WTC11 (cell line): ENCODE measurements around the gene GABPB2. TPM values are rescaled to one million over a fixed set of nuclear protein-coding genes. Genes with fewer than 3 reads are reported as not detected.

Source experiments
- ATAC-seq: fragments of 200-7000 bp; cut with Tn5 transposase; 2 replicates; pipeline ENCODE4 v1.10.0; 2021; ENCODE audit warnings: mild to moderate bottlenecking, moderate library complexity
- CTCF ChIA-PET: fragments of 300-600 bp; sonication (Branson Sonifier 250); formaldehyde crosslinking; loops from one replicate; lab custom pipeline; 2021; ENCODE audit warnings: antibody characterized with exemption; lab: Charles Lee
- POLR2A ChIA-PET: fragments of 350-600 bp; sonication (Branson Sonifier 250); formaldehyde crosslinking; loops from one replicate; lab custom pipeline; 2021; ENCODE audit warnings: antibody characterized with exemption; lab: Charles Lee
- DNase-seq: peaks from one replicate; pipeline ENCODE4 v3.0.0; 2021; ENCODE audit warnings: low spot score
- H3K27ac Mint-ChIP-seq: 2 replicates; pipeline ENCODE4 v1.8.0; 2021; ENCODE audit warnings: mixed read lengths
- H3K27me3 Mint-ChIP-seq: 2 replicates; pipeline ENCODE4 v1.8.0; 2021; ENCODE audit warnings: low read depth, mild to moderate bottlenecking, moderate library complexity, mixed read lengths
- H3K36me3 Mint-ChIP-seq: 2 replicates; pipeline ENCODE4 v1.8.0; 2021; ENCODE audit warnings: mixed read lengths
- H3K4me1 Mint-ChIP-seq: 2 replicates; pipeline ENCODE4 v1.8.0; 2022; ENCODE audit warnings: mixed read lengths
- H3K4me3 Mint-ChIP-seq: 2 replicates; pipeline ENCODE4 v1.8.0; 2021; ENCODE audit warnings: mild to moderate bottlenecking, moderate library complexity, mixed read lengths
- H3K9me3 Mint-ChIP-seq: 2 replicates; pipeline ENCODE4 v1.8.0; 2021; ENCODE audit warnings: mixed read lengths
- AR ChIP-seq: fragments of 250-450 bp; sonication (Bioruptor Pico); IDR thresholded peaks from 2 replicates; pipeline ENCODE4 v1.9.0; 2021; ENCODE audit warnings: mild to moderate bottlenecking
- ATF2 ChIP-seq: sonication (generic); formaldehyde crosslinking; IDR thresholded peaks from 2 replicates; pipeline ENCODE4 v1.8.1; 2022; ENCODE audit warnings: low read depth, missing genetic modification reagents, borderline replicate concordance
- GRHL2 ChIP-seq: fragments of 250-450 bp; sonication (Bioruptor Pico); IDR thresholded peaks from 2 replicates; pipeline ENCODE4 v1.8.0; 2022; ENCODE audit warnings: mild to moderate bottlenecking, moderate library complexity; ENCODE audit not compliant: insufficient replicate concordance, severe bottlenecking
- KAT7 ChIP-seq: sonication (generic); formaldehyde crosslinking; IDR thresholded peaks from 2 replicates; pipeline ENCODE4 v1.8.1; 2023; ENCODE audit warnings: missing genetic modification reagents, mild to moderate bottlenecking, borderline replicate concordance
- SMAD4 ChIP-seq: sonication (generic); formaldehyde crosslinking; IDR thresholded peaks from 2 replicates; pipeline ENCODE4 v1.8.0; 2022; ENCODE audit warnings: mild to moderate bottlenecking, missing genetic modification reagents
- TEAD4 ChIP-seq: sonication (generic); formaldehyde crosslinking; IDR thresholded peaks from 2 replicates; pipeline ENCODE4 v1.8.0; 2022; ENCODE audit warnings: mild to moderate bottlenecking, missing genetic modification reagents
- TP53 ChIP-seq: sonication (generic); formaldehyde crosslinking; IDR thresholded peaks from 2 replicates; pipeline ENCODE4 v1.8.1; 2023; ENCODE audit warnings: mild to moderate bottlenecking, missing genetic modification reagents
- ZBTB43 ChIP-seq: sonication (generic); formaldehyde crosslinking; IDR thresholded peaks from 2 replicates; pipeline ENCODE4 v1.8.1; 2023; ENCODE audit warnings: mild to moderate bottlenecking, missing genetic modification reagents
- ZNF138 ChIP-seq: sonication (generic); formaldehyde crosslinking; conservative IDR thresholded peaks from 2 replicates; pipeline ENCODE4 v1.8.1; 2022; ENCODE audit warnings: mild to moderate bottlenecking, moderate library complexity, missing genetic modification reagents
- ZNF281 ChIP-seq: sonication (generic); formaldehyde crosslinking; IDR thresholded peaks from 2 replicates; pipeline ENCODE4 v1.8.0; 2023; ENCODE audit warnings: mild to moderate bottlenecking, missing genetic modification reagents
- ZNF396 ChIP-seq: fragments of 250-450 bp; sonication (Bioruptor Pico); IDR thresholded peaks from 2 replicates; pipeline ENCODE4 v1.8.0; 2021; ENCODE audit warnings: mild to moderate bottlenecking, moderate library complexity, borderline replicate concordance
- ZNF532 ChIP-seq: fragments of 250-450 bp; sonication (Bioruptor Pico); IDR thresholded peaks from 2 replicates; pipeline ENCODE4 v1.9.0; 2021; ENCODE audit warnings: mild to moderate bottlenecking, borderline replicate concordance
- total RNA-seq: library from RNA; stranded (reverse); gene quantifications from 3 replicates; pipeline ENCODE4 v1.2.3, GENCODE V29; 2021

GABPB2 gene
- total RNA-seq, 1 experiment from 2014 or later = 1.7 TPM

GRCh38 chr1:151164732-151165280 is 94.2 kb downstream of the GABPB2 start:
- Mint-ChIP-seq H3K4me3 (peak overlapping the region; percentile 99), H3K36me3 (peaks cover 34% of the 10 kb centered on the region), H3K27ac (peak overlapping the region; percentile 50), H3K4me1 (peaks cover 15% of the 10 kb centered on the region), H3K9me3 (no peaks in the 10 kb centered on the region), H3K27me3 (no peaks in the 10 kb centered on the region; the same call in 1 of the 2 replicates)
- ChIA-PET POLR2A (interaction anchor here (0.6 to 1.3 kb wide), 6 partner anchors 20 to 105 kb away, joined by 3 to 4 read pairs (median 3); partner anchors contain the start of gene MLLT11), CTCF (interaction anchor here (0.5 to 4.1 kb wide), 13 partner anchors 8 to 627 kb away, joined by 3 to 39 read pairs (median 5); partner anchors contain the start of genes C1orf56, CDC42SE1, GABPB2 and MLLT11)
- DNase-seq (no peak), ATAC-seq (no peak)
- no peak for TF ChIP-seq SMAD4 (CRISPR knock-in tag)
- TF ChIP-seq ZNF281 (CRISPR knock-in tag) = no peak
- TF ChIP-seq ZNF396 (CRISPR knock-in tag) = no peak
- no peak for TF ChIP-seq AR (CRISPR knock-in tag)
- no peak for TF ChIP-seq TEAD4 (CRISPR knock-in tag)
- no peak for TF ChIP-seq ZBTB43 (CRISPR knock-in tag)
- no peak for TF ChIP-seq ATF2
- no peak for TF ChIP-seq ZNF138 (CRISPR knock-in tag)
- TF ChIP-seq ZNF532 (CRISPR knock-in tag) = no peak
- no peak for TF ChIP-seq TP53
- TF ChIP-seq KAT7 (CRISPR knock-in tag) = no peak
- TF ChIP-seq GRHL2 (CRISPR knock-in tag) = no peak
